GM12874 (cell line): ENCODE data around the gene C14orf132.

Experiments
- TF ChIP-seq, protein P1 (sequence below): IDR thresholded peaks from 2 replicates; pipeline ENCODE4 v1.5.1; 2011; ENCODE audit warnings: low read depth, mild to moderate bottlenecking, control low read depth, low read length, moderate library complexity; ENCODE audit not compliant: insufficient read depth

C14orf132 gene

DNA sequence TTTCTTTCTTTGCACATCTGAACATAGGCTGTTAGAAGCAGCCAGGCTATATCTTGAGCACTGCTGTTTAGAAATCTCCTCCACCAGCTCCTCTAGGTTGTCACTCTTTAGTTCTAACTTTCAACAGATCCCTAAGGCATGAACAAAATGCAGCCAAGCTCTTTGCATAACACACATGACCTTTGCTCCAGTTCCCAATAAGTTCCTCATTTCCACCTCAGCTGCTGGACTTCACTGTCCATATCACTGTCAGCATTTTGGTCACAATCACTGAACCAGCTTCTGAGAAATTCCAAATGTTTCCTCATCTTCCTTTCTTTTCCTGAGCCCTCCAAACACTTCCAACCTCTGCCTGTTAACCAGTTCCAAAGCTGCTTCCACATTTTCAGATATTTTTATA, 27.6 kb upstream of the C14orf132 start:
- TF ChIP-seq, protein P1, sequence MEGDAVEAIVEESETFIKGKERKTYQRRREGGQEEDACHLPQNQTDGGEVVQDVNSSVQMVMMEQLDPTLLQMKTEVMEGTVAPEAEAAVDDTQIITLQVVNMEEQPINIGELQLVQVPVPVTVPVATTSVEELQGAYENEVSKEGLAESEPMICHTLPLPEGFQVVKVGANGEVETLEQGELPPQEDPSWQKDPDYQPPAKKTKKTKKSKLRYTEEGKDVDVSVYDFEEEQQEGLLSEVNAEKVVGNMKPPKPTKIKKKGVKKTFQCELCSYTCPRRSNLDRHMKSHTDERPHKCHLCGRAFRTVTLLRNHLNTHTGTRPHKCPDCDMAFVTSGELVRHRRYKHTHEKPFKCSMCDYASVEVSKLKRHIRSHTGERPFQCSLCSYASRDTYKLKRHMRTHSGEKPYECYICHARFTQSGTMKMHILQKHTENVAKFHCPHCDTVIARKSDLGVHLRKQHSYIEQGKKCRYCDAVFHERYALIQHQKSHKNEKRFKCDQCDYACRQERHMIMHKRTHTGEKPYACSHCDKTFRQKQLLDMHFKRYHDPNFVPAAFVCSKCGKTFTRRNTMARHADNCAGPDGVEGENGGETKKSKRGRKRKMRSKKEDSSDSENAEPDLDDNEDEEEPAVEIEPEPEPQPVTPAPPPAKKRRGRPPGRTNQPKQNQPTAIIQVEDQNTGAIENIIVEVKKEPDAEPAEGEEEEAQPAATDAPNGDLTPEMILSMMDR: no peak

DNA sequence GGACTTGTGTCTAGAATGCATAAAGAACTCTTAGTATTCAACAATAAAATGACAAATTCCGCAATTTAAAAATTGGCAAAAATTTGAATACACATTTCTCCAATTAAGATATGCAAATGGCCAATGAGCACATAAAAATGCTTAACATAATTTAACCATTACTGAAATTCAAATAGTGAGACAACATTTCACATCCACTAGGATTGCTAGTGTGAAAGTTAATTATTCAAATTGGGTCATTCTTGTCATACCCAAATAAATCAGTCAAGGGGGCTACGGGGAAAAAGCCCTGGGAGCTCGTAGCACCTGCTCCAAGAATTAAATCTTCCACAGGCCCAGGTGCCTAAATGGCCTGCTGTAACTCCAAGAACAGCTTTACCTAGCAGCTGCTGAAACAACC, 25.0 kb upstream of the C14orf132 start:
- TF ChIP-seq, protein P1: no peak

DNA sequence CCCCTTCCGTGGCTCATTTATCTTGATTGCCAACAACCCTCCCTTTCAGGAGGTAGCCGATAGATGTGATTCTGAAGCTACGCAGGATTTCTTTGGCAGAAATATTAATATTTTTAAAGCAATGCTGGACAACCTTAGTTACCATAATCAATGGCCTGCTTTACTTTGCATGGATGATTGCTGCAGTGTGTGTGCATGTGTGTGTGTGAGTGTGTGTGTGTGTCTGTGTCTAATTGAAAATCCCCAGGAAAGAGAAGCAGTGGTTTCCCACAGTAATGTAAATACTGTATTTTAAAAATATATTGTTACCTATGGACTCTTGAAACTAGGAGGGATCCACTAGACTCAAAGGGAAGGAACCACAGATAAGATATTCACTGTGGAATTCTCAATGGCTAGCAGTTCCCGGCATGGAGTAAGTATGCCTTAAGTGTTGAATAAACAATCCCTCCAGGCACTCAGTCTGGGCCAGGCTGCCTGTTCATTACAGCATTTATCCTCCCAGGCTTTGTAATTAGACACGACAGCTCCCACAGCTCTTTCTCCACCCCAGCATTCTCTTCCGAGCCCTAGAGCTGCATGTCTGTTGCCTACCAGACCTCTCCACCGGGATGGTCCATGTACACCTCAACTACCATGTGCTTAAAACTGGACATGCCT, 22.5 kb upstream of the C14orf132 start:
- TF ChIP-seq, protein P1: no peak

DNA sequence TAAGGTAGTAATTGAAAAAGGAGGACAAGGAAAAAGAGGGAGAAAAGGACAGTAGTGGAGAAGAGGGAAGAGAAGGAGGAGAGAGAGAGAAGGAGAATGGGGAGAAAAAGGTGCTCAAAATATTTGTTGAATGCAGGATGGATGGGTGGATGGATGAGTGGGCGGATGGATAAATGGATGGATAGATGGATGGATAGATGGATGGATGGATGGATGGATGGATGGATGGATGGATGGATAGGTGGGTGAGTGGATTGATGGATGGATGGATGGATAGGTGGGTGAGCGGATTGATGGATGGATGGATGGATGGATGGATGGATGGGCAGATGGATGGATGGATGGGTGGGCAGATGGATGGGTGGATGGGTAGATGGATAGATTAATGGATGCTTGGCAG, 21.3 kb upstream of the C14orf132 start:
- TF ChIP-seq, protein P1: no peak

DNA sequence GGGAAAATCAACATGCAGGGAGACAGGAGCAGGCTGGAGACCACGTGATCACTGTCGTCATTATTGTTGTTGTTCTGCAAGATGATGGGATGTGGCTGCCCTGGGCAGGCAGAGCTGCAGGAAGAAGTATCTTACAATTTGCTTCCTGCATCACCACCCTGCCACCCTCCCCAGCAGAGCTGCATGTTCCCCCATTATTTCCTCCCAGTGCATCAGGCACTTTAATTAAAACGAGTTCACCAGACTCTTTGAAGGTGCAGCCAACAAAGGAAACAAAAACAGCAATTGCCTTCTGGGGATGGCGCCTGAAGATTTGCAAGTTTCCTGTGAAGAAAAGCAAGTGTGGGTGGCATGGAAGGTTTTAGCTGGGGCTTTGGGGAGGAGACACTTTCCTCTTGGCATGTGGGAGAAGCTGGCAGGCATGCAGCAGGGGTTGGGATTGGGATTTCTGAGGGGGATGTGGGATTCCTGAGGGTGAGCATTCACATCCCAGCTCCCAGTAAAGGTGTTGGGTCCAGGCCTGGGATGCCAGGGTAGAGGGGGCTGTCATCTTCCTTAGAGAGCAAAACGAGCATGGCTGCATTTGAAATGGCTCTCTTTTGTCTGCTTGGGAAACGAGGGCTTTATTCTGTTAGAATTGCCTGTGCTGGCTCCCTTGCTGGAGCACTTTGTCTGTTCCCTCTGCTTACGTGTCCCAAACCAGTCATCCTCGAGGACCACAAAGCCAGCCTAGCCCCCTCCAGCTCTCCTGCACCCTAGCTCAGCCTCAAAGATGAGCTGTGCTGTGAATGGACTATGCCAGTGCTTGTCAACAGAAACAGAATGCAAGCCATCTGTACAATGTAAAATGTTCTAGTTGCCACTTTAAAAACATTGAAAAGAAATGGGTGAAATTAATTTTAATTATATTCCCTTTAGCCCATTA, 11.5 kb upstream of the C14orf132 start:
- TF ChIP-seq, protein P1: no peak

DNA sequence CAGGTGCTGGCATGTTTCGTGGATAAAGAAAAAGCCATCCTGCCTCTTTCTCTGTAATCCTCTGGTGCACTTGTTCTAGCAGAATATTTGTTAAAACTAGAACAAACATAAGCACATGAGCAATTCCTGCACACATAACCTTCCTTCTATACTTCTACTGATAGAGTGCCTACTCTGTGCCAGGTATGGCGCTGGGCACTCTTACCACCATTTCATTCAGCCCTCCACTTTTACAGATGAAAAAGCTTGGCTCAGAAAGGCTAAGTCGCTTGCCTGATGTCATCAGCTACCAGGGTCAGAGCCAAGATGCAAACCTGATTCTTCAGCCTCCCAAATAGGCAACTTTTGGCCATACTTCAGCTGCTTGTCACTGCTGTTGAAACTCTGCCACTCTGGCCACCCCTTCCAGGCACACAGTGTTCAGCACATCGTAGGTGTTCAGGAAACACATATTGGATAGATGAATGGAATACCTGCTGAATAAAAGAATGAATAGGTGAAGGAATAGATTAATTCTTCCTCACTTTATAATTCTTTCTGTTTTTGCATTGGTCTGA, 10.0 kb upstream of the C14orf132 start:
- TF ChIP-seq, protein P1: no peak

DNA sequence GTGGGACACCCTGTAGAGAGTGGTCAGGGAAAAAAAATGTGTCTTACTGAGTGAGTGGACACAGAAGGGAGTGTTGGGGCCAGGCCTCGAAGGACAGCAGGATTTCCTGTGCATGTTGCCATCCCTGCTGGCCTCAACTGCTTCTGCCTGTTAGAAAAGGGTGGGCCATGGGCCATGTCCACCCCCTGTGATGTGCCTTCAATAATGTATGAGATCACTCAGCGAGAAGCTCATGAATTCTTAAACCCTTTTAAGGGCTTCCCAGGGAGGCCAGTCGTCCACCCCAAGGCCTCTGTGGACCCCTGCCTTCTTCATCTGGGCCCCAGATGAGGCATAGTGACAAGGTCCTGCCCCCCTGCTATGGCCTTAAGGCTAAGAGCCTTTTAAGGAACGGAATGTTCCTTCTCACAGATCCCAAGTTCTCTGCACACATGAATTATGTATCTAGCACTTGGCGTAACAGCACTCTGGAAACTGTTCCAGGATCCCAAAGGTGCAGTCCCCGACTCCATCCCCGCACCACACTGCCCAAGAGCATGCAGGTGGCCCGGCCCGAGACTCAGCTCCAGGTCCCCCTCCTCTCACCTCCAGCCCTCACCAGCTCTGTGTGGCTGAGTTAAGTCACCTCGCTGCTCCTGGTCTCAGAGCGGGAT, 8.9 kb upstream of the C14orf132 start:
- TF ChIP-seq, protein P1: no peak
